NCI-H82 treated with DMSO at 0.1 percent for 48 hours (cell line): Measurements from ENCODE around the gene NUP85.
"Not testable (repeated sequence)": the region's sequence is repeated elsewhere in the genome, so short reads cannot be mapped to it uniquely, and the experiment has no call there.

ENCODE experiments used
- DNase-seq: peaks from one replicate; lab custom pipeline; 2025; ENCODE audit not compliant: unreplicated experiment; lab: John Stamatoyannopoulos, UW

NUP85 gene

GRCh38 chr17:75240394-75241142 lies 35.1 kb downstream of the NUP85 start:
- DNase-seq: peak; percentile 30

DNA sequence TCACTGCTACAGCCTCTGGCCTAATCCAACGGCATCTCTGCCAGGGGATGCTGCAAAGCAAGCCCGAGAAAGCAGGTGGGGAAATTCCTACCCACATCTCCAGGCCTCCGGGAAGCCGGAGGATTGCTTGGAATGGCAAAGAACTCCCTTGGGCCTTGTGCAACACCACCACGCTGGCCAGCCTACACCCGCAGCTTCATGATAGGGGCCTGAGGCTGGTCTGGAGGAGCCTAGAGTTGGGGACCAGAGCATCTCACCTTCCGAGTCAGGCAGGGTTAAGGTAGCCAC lies 35.6 kb downstream of the NUP85 start:
- DNase-seq: no peak

- DNase-seq: no peak
These were observed 36.0 kb downstream of the NUP85 start for GRCh38 chr17:75241502-75241901.

GRCh38 chr17:75241996-75242460 lies 36.5 kb downstream of the NUP85 start:
- DNase-seq: no peak

DNA sequence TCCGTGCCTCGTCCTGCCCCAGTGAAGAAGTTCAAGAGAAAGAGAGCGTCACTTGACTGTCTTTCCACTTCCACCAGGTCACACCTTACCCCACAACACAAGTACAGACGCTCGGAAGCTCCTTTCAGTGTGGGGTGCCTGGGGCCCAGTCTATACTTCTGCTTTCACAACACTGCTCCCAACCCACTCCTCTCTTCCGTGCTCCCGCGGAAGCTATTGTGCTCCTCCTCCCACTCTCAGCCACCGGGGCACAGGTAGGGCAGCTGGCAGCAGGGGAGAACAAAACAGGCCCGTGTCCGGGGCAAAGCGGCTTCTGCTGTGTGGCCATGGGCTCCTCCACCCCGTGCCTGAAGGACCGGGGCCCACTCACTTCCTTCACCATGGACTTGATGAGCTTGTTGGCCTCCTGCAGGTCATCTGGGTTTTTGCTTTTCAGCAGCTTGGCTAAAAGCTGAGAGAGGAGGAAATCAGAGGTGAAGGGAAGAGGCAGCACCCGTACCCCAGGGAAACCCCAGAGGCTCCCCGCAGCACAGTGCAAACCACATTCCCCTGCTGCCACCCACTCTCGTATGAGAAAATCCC lies 37.1 kb downstream of the NUP85 start:
- no peak for DNase-seq

DNA sequence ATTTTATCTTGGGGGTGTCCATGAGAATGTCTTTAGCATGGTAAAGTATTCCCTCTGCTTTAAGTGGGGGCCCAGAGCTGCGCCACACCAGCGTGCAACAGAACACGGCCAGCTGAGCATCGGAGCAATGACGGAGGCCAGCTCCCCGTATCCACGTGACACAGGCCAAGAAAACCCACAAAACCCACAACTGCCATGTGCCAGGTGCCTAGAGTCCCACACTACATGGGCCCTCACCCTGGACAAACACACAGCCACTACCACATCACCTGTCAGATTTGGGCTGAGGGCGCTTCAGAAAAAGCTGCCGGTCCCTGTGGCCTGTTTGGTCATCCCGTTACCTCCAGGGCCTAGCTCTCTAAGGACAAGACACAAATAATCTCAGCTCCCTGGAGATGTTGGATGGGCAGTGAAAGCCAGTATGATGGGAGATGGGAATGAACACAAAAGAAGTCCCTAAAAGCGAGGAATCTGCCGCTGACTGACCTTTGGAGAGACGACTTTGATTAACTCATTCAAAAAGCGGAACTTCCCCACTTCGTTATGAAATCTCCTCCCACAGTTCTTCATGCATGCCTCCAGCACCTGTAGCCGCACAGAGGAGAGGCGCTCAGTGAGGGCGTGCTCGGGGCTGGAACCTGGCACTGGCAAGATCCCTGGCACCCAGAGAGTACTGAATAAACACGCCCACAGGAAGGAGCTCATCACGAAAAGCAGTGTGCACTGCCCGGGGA lies 38.8 kb downstream of the NUP85 start:
- DNase-seq: no peak

- DNase-seq: no peak
These were observed 39.5 kb downstream of the NUP85 start for GRCh38 chr17:75245011-75245410.

- no peak for DNase-seq
These were observed 40.9 kb downstream of the NUP85 start for GRCh38 chr17:75246404-75246803.

DNA sequence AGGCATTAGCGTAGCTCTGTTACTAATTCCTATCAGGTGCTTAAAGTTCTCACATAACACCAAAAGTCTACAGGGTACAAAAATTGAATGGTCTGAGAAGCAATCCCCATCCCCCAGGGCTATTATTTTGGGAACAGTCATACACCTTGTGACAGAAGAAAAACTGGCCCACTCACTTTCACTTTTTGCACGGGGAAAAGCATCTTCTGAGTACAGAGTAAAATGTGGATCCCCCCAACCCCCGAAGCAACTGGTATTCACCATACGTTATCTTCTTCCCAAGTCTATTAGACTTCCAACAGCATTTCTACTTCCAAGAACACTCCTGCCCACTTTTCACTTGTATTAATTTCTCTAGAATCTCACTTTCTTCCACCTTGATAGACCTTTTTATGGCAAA lies 44.1 kb downstream of the NUP85 start:
- no peak for DNase-seq

DNA sequence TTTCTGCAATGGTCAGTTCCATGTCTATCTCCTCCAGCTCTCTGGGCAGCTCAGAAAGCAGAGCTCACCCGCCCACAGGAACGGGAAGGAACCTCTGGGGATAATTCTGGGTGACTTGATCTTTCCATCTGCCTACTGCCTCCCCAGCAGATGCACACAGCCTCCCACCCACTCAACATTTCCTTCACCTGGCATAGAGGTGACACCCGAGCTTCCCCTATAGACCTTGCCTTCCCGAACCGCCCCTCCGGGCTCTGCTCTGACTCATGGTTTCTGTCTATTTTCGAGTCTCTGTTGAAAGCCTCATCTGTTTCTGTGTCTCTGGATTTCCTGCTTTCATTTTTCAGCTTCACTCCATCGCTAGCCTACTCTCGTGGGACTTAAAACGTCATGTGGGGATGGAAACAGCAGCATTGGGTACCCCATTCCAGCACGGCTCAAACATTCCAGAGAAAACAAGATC lies 44.6 kb downstream of the NUP85 start:
- no peak for DNase-seq

DNA sequence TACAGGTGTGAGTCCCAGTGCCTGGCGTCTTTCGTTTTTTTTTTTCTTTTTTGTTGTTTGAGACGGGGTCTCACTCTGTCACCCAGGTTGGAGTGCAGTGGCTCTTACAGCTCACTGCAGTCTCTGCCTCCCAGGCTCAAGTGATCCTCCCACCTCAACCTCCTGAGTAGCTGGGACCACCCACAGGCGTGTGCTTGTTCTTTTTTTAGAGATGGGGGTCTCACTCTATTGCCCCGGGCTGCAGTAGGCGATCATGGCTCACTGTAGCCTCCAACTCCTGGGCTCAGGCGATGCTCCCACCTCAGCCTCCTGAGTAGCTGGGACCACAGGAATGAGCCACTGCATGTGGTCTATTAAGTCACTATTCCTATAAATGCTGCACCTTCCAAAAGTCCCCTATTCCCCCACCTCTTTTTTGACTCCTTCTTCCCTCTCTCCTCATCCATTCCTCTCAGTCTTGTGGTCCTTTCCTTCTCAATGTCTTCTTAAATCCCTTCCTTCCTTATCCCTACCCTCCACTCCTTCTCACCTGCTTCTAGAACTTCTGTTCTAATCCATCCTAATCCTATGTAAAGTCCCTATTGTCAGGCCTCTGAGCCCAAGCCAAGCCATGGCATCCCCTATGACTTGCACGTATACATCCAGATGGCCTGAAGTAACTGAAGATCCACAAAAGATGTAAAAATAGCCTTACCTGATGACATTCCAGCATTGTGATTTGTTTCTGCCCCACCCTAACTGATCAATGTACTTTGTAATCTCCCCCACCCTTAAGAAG lies 46.7 kb downstream of the NUP85 start:
- peak; percentile 30 for DNase-seq

DNA sequence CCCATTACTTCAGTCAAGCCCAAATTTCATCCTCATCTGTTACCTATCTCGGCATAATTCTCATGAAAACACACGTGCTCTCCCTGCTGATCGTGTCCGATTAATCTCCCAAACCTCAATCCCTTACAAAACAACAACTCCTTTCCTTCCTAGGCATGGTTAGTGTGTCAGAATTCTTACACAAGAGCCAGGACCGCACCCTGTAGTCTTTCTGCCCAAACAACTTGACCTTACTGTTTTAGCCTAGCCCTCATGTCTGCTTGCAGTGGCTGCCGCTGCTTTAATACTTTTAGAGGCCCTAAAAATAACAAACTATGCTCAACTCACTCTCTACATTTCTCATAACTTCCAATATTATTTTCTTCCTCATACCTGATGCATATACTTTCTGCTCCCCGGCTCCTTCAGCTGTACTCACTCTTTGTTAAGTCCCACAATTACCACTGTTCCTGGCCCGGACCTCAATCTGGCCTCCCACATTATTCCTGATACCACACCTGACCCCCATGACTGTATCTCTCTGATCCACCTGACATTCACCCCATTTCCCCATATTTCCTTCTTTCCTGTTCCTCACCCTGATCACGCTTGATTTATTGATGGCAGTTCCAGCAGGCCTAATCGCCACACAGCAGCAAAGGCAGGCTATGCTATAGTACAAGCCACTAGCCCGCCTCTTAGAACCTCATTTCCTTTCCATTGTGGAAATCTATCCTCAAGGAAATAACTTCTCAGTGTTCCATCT lies 50.6 kb downstream of the NUP85 start:
- not testable (repeated sequence) for DNase-seq

DNA sequence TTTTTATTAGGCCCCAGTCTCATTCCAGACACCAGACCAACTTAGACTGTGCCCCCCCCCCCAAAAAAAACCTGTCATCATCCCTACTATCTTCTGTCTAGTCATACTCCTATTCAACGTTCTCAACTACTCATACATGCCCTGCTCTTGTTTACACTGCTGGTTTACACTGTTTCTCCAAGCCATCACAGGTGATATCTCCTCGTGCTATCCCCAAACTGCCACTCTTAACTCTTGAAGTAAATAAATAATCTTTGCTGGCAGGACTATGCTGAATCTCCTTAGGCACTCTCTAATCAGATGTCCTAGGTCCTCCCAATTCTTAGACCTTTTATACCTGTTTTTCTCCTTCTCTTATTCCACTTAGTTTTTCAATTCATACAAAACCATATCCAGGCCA lies 51.7 kb downstream of the NUP85 start:
- DNase-seq: not testable (repeated sequence)

GRCh38 chr17:75260641-75261335 lies 55.3 kb downstream of the NUP85 start:
- no peak for DNase-seq

- DNase-seq: peak; percentile 87
These were observed 56.0 kb downstream of the NUP85 start, which contains the start of the genes GGA3 and MRPS7 for GRCh38 chr17:75261336-75262111. GGA3 (minus strand) TSS chr17:75261606; CDS start chr17:75261587, 19 bp downstream. MRPS7 (plus strand) TSS chr17:75261879; CDS start chr17:75261901, 22 bp downstream.

DNA sequence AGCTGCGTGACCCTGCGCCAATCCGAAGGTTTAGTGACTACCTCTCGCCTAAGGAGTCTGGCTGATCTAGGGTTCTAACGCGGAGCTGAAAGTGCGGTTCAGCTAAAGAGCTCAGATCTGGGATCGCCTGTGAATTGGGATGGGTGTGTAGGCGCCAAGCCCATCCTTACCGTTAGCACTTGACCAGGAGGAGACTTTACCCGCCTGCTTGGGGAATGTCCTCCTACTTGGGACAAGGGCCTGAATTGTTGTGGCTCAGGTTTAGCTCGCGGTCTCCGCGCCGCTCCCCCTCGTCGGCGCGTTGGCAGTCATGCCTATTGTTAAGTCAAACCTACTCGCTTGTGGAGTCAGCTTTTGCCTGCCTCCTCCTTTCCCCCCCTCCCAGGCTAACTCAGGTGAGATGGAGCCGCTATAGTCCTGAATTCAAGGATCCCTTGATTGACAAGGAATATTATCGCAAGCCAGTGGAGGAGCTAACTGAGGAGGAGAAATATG lies 56.7 kb downstream of the NUP85 start:
- no peak for DNase-seq

DNA sequence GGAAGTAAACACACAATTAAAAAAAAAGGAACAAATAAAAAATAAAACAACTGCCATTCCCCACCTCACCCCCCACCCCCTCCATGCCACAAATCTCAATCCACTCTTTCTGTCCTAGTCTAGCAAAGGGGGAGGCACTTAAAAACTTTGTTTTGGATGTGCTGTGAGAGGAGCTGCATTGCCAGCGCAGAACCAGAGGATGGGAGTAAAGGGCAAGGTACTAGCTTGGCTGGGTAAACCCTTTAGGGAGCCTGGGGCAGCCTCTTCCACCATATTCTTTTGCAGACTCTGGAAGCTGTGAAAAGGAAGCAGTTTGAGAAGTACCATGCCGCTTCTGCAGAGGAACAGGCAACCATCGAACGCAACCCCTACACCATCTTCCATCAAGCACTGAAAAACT lies 57.6 kb downstream of the NUP85 start:
- no peak for DNase-seq

GRCh38 chr17:75265614-75266315 lies 60.3 kb downstream of the NUP85 start:
- DNase-seq: no peak
